K562 (cell line): Measurements from ENCODE around the gene C18orf63. TPM values are rescaled to one million over a fixed set of nuclear protein-coding genes. Genes with fewer than 3 reads are reported as not detected.

Experiments used
- ATAC-seq: fragments of 200-7000 bp; cut with Tn5 transposase; 3 replicates; pipeline ENCODE4 v1.9.1; 2020; ENCODE audit warnings: moderate library complexity
- BruUV-seq: library from RNA; stranded (reverse); fragments of 400-500 nt; replicated peaks from 2 replicates; lab custom pipeline; 2021; lab: Mats Ljungman, UMichigan
- CTCF ChIA-PET: fragments of 300-600 bp; formaldehyde crosslinking; extraction: SDS; loops from one replicate; lab custom pipeline; 2021; ENCODE audit warnings: low intra/inter-chr PET ratio; lab: Yijun Ruan, JAX
- POLR2A ChIA-PET: fragments of 300-600, 350-650 bp; sonication (Branson Sonifier 250); formaldehyde crosslinking; extraction: SDS; loops from one replicate; lab custom pipeline; 2021; ENCODE audit warnings: antibody characterized with exemption, inconsistent platforms; lab: Yijun Ruan, JAX
- DNase-seq, 4 experiments: peaks; one replicate each; pipeline versions ENCODE4 v3.0.0 to v3.0.0-alpha.2; 2011 to 2018; ENCODE audit warnings: low spot score in 3 of 4, mixed read lengths in 3 of 4; ENCODE audit errors: extremely low read depth in 1 of 4
- FAIRE-seq: peaks from 2 replicates; lab custom pipeline; 2011; peaks lifted over from hg19 to GRCh38; lab: Jason Lieb, UNC
- H2AFZ ChIP-seq: 2 replicates; pipeline ENCODE4 v1.6.0; 2011; ENCODE audit warnings: low read depth, low read length, control low read depth, inconsistent platforms
- H3K27ac ChIP-seq: fragments of 200-600 bp; 3 replicates; pipeline ENCODE4 v1.8.0; 2011; ENCODE audit warnings: low read depth, mild to moderate bottlenecking, control low read depth, inconsistent platforms, low read length, moderate library complexity, mixed read lengths; ENCODE audit errors: extremely low read depth
- H3K27me3 ChIP-seq, 2 experiments: fragments of 300-600 bp in 1 of 2; 2 replicates in 1 of 2; 3 replicates in 1 of 2; pipeline versions ENCODE4 v1.6.0 to v1.8.0; 2011; ENCODE audit warnings: inconsistent platforms in 2 of 2, low read length in 2 of 2, mild to moderate bottlenecking in 1 of 2, mixed read lengths in 1 of 2, moderate library complexity in 1 of 2; ENCODE audit not compliant: control insufficient read depth in 2 of 2, insufficient read depth in 2 of 2
- H3K36me3 ChIP-seq: fragments of 300-600 bp; 3 replicates; pipeline ENCODE4 v1.8.0; 2011; ENCODE audit warnings: mild to moderate bottlenecking, low read length, inconsistent platforms; ENCODE audit not compliant: control insufficient read depth, insufficient read depth
- H3K4me1 ChIP-seq, 2 experiments: fragments of 200-600 bp in 1 of 2; replicated peaks in 1 of 2; 2 replicates in 1 of 2; 3 replicates in 1 of 2; pipeline versions ENCODE4 v1.5.1 to v1.8.0; 2011; ENCODE audit warnings: inconsistent platforms in 2 of 2, low read length in 2 of 2, mild to moderate bottlenecking in 1 of 2, mixed read lengths in 1 of 2, moderate library complexity in 1 of 2; ENCODE audit not compliant: control insufficient read depth in 2 of 2, insufficient read depth in 2 of 2
- H3K4me2 ChIP-seq: 2 replicates; pipeline ENCODE4 v1.6.1; 2011; ENCODE audit warnings: low read length, control low read depth, inconsistent platforms, mixed read lengths; ENCODE audit not compliant: insufficient read depth
- H3K4me3 ChIP-seq: fragments of 200-600 bp; sonication (generic), shearing (Covaris generic); 2 replicates; pipeline ENCODE4 v1.5.1; 2016; ENCODE audit warnings: control low read depth, inconsistent platforms
- H3K79me2 ChIP-seq: fragments of 200-600 bp; 3 replicates; pipeline ENCODE4 v1.8.0; 2011; ENCODE audit warnings: low read length, inconsistent platforms; ENCODE audit not compliant: control insufficient read depth, insufficient read depth
- H3K9ac ChIP-seq, 2 experiments: 2 replicates each; pipeline versions ENCODE4 v1.6.0 to v1.6.1; 2011; ENCODE audit warnings: low read depth in 2 of 2, low read length in 2 of 2, control low read depth in 1 of 2, inconsistent platforms in 1 of 2, mild to moderate bottlenecking in 1 of 2, mixed read lengths in 1 of 2; ENCODE audit not compliant: insufficient read depth in 1 of 2
- H3K9me1 ChIP-seq: one replicate; pipeline ENCODE4 v1.6.0; 2011; ENCODE audit warnings: inconsistent platforms, mild to moderate bottlenecking, low read length, moderate library complexity; ENCODE audit not compliant: control insufficient read depth, insufficient read depth
- H3K9me3 ChIP-seq: replicated peaks from 2 replicates; pipeline ENCODE4 v1.5.1; 2011; ENCODE audit warnings: low read depth, low read length, inconsistent platforms; ENCODE audit not compliant: control insufficient read depth, insufficient read depth
- H4K20me1 ChIP-seq: replicated peaks from 2 replicates; pipeline ENCODE4 v1.6.1; 2011; ENCODE audit warnings: low read length, inconsistent platforms, mixed read lengths; ENCODE audit not compliant: control insufficient read depth, insufficient read depth
- ASH1L ChIP-seq: fragments of 450-650 bp; IDR thresholded peaks from 2 replicates; pipeline ENCODE4 v1.6.1; 2018; ENCODE audit warnings: borderline replicate concordance, mild to moderate bottlenecking, low read depth; ENCODE audit not compliant: partially characterized antibody
- CCNT2 ChIP-seq: IDR thresholded peaks from 2 replicates; pipeline ENCODE4 v1.6.1; 2011; ENCODE audit warnings: borderline replicate concordance, low read depth, mild to moderate bottlenecking, moderate library complexity, mixed read lengths, low read length; ENCODE audit not compliant: insufficient read length; ENCODE audit errors: extremely low read depth
- KLF10 ChIP-seq: fragments of 250-450 bp; sonication (Bioruptor Pico); IDR thresholded peaks from 2 replicates; pipeline ENCODE4 v1.6.1; 2021; ENCODE audit warnings: matching md5 sums
- MAFG ChIP-seq: fragments of 450-650 bp; conservative IDR thresholded peaks from 2 replicates; pipeline ENCODE4 v1.6.1; 2016; ENCODE audit warnings: missing genetic modification characterization, missing compliant biosample characterization
- NR2C1 ChIP-seq, 2 experiments: fragments of 450-650 bp; IDR thresholded peaks; 2 replicates each; pipeline ENCODE4 v1.6.1; 2017; ENCODE audit warnings: mild to moderate bottlenecking in 2 of 2, antibody characterized with exemption in 1 of 2, inconsistent platforms in 1 of 2, missing compliant biosample characterization in 1 of 2, missing genetic modification characterization in 1 of 2
- PHF21A ChIP-seq: fragments of 450-650 bp; IDR thresholded peaks from 2 replicates; pipeline ENCODE4 v1.6.1; 2017; ENCODE audit warnings: low read depth, borderline replicate concordance
- PTTG1 ChIP-seq: fragments of 450-650 bp; IDR thresholded peaks from 2 replicates; pipeline ENCODE4 v1.6.1; 2016; ENCODE audit warnings: low read depth, mild to moderate bottlenecking, missing genetic modification characterization, missing compliant biosample characterization
- ZNF449 ChIP-seq: fragments of 250-450 bp; sonication (Bioruptor Pico); IDR thresholded peaks from 2 replicates; pipeline ENCODE4 v1.8.0; 2022; ENCODE audit warnings: moderate library complexity, mild to moderate bottlenecking, inconsistent platforms
- in situ Hi-C: fragments of 300-500 bp; cut with MboI; formaldehyde crosslinking; loops from 4 replicates; pipeline ENCODE4 v1.15.0; 2018; ENCODE audit warnings: inconsistent platforms, mixed read lengths
- intact Hi-C: fragments of 100-400 bp; cut with micrococcal nuclease; formaldehyde crosslinking; loops from 2 replicates; pipeline ENCODE4 v1.14.2; 2022
- polyA plus RNA-seq, 8 experiments: library from polyadenylated mRNA; depleted of rRNA in 4 of 8; stranded (reverse) in 5 of 8; unstranded in 3 of 8; fragments of >200 nt; fragmentation: Nextera tagmentation in 2 of 8; fragmentation: Illumina TruSeq in 1 of 8; extraction: Ambion mirVana in 2 of 8; extraction: Trizol in 1 of 8; gene quantifications; 2 replicates each; pipeline versions ENCODE4 v1.2.1 to v1.2.3, GENCODE V29; 2011 to 2014; ENCODE audit warnings: inconsistent platforms in 1 of 8, missing spikeins in 1 of 8
- total RNA-seq, 7 experiments: library from RNA; depleted of rRNA in 6 of 7; stranded (reverse); fragments of >200 nt in 6 of 7; fragmentation: Illumina TruSeq in 2 of 7; extraction: Trizol in 2 of 7; gene quantifications; 2 replicates each; pipeline versions ENCODE4 v1.2.1 to v1.2.3, GENCODE V29; 2011 to 2021; ENCODE audit warnings: low replicate concordance in 1 of 7
- TF ChIP-seq, protein P1 (sequence below): fragments of 250-450 bp; sonication (Bioruptor Pico); IDR thresholded peaks from 2 replicates; pipeline ENCODE4 v1.4.0; 2020; ENCODE audit warnings: mild to moderate bottlenecking, moderate library complexity

The C18orf63 gene
- total and polyA plus RNA-seq, 9 of the 15 experiments (the other 6 are each of a cell fraction or from before 2014, with no cell fraction given): not detected

- H3K9me1 ChIP-seq: no peaks in the 10 kb centered on the region
- no peaks in the 10 kb centered on the region for H3K27me3 ChIP-seq
- no peak overlapping the region for H3K4me3 ChIP-seq
- no peak for FAIRE-seq
- intact Hi-C loops: no loop called here
- no peak for DNase-seq
- no peak overlapping the region for H3K27ac ChIP-seq
- no peak for TF ChIP-seq KLF10 (CRISPR knock-in tag)
- TF ChIP-seq, protein P1, sequence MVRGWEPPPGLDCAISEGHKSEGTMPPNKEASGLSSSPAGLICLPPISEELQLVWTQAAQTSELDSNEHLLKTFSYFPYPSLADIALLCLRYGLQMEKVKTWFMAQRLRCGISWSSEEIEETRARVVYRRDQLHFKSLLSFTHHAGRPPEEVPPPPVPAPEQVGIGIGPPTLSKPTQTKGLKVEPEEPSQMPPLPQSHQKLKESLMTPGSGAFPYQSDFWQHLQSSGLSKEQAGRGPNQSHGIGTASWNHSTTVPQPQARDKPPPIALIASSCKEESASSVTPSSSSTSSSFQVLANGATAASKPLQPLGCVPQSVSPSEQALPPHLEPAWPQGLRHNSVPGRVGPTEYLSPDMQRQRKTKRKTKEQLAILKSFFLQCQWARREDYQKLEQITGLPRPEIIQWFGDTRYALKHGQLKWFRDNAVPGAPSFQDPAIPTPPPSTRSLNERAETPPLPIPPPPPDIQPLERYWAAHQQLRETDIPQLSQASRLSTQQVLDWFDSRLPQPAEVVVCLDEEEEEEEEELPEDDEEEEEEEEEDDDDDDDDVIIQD (CRISPR knock-in tag): no peak
- no peak for TF ChIP-seq PTTG1
- no peak for TF ChIP-seq PHF21A
- TF ChIP-seq CCNT2: no peak
- no peak for TF ChIP-seq ZNF449 (CRISPR knock-in tag)
- no peak for TF ChIP-seq NR2C1 (IDR thresholded peaks at IDR 0.05)
- no peak for TF ChIP-seq NR2C1 (tag; IDR thresholded peaks at IDR 0.05)
- TF ChIP-seq ASH1L: no peak
- no peak for TF ChIP-seq MAFG
- no peaks in the 10 kb centered on the region for H3K36me3 ChIP-seq
- peaks cover 0 to 12% of the 10 kb centered on the region in 2 experiments; a peak in 2 of 5 replicates for H3K4me1 ChIP-seq
- in situ Hi-C loops: no loop called here
- no peaks in the 10 kb centered on the region for H4K20me1 ChIP-seq
- no peak overlapping the region for H2AFZ ChIP-seq
- POLR2A ChIA-PET: no interaction called here
- no peaks in the 10 kb centered on the region for H3K9me3 ChIP-seq
- no peak overlapping the region for H3K9ac ChIP-seq
- no peaks in the 10 kb centered on the region for H3K79me2 ChIP-seq
- BruUV-seq: no TSS peak
- no peak for ATAC-seq
- no peak overlapping the region for H3K4me2 ChIP-seq
- CTCF ChIA-PET: no interaction called here
These were observed 18.7 kb downstream of the C18orf63 start for GRCh38 chr18:74334242-74334893.
